NCI-H345 treated with DMSO at 0.1 percent for 48 hours (cell line): ENCODE measurements around the gene CACNA2D3.

Source experiments
- DNase-seq: peaks from one replicate; lab custom pipeline; 2025; ENCODE audit not compliant: unreplicated experiment; lab: John Stamatoyannopoulos, UW

The CACNA2D3 gene

GRCh38 chr3:54518011-54518675, 395.8 kb downstream of the CACNA2D3 start:
- no peak for DNase-seq

- no peak for DNase-seq
These were observed 397.1 kb downstream of the CACNA2D3 start for GRCh38 chr3:54519493-54519892.

- no peak for DNase-seq
These were observed 397.7 kb downstream of the CACNA2D3 start for GRCh38 chr3:54520060-54520459.

- DNase-seq: no peak
These were observed 405.2 kb downstream of the CACNA2D3 start for GRCh38 chr3:54527521-54527920.

GRCh38 chr3:54527953-54528352, 405.6 kb downstream of the CACNA2D3 start:
- no peak for DNase-seq

GRCh38 chr3:54528668-54529067, 406.3 kb downstream of the CACNA2D3 start:
- DNase-seq: no peak

- no peak for DNase-seq
These were observed 407.7 kb downstream of the CACNA2D3 start for GRCh38 chr3:54530091-54530490.

GRCh38 chr3:54530944-54531343, 408.6 kb downstream of the CACNA2D3 start:
- DNase-seq: no peak

GRCh38 chr3:54531741-54532140, 409.4 kb downstream of the CACNA2D3 start:
- no peak for DNase-seq

GRCh38 chr3:54533856-54534255, 411.5 kb downstream of the CACNA2D3 start:
- no peak for DNase-seq

- no peak for DNase-seq
These were observed 413.3 kb downstream of the CACNA2D3 start for GRCh38 chr3:54535619-54536018.

- no peak for DNase-seq
These were observed 414.1 kb downstream of the CACNA2D3 start for GRCh38 chr3:54536450-54536849.

- no peak for DNase-seq
These were observed 415.2 kb downstream of the CACNA2D3 start for GRCh38 chr3:54537506-54537905.

GRCh38 chr3:54538346-54538745, 416.0 kb downstream of the CACNA2D3 start:
- no peak for DNase-seq

- no peak for DNase-seq
These were observed 419.0 kb downstream of the CACNA2D3 start for GRCh38 chr3:54541369-54541768.

- no peak for DNase-seq
These were observed 421.1 kb downstream of the CACNA2D3 start for GRCh38 chr3:54543446-54543845.

GRCh38 chr3:54547051-54547450, 424.7 kb downstream of the CACNA2D3 start:
- DNase-seq: no peak

GRCh38 chr3:54547846-54548245, 425.5 kb downstream of the CACNA2D3 start:
- no peak for DNase-seq

- no peak for DNase-seq
These were observed 427.4 kb downstream of the CACNA2D3 start for GRCh38 chr3:54549607-54550220.

- DNase-seq: no peak
These were observed 428.0 kb downstream of the CACNA2D3 start for GRCh38 chr3:54550221-54550977.

- DNase-seq: no peak
These were observed 434.3 kb downstream of the CACNA2D3 start for GRCh38 chr3:54556630-54557029.
